Kidney epithelial cell (primary cell): ENCODE results near the gene MTHFSD. TPM values are rescaled to one million over a fixed set of nuclear protein-coding genes. Genes with fewer than 3 reads are reported as not detected.

ENCODE experiments used
- DNase-seq: peaks from one replicate; pipeline ENCODE4 v3.0.0-alpha.2; 2010; ENCODE audit warnings: low read depth
- H3K27me3 ChIP-seq: 2 replicates; pipeline ENCODE4 v1.6.0; 2011; ENCODE audit warnings: low read length; ENCODE audit not compliant: control insufficient read depth, insufficient read depth
- H3K36me3 ChIP-seq: 2 replicates; pipeline ENCODE4 v1.5.1; 2011; ENCODE audit warnings: low read length; ENCODE audit not compliant: control insufficient read depth, insufficient read depth
- H3K4me3 ChIP-seq: 2 replicates; pipeline ENCODE4 v1.5.1; 2011; ENCODE audit warnings: low read depth, mild to moderate bottlenecking, control low read depth, low read length
- CTCF ChIP-seq: IDR thresholded peaks from 2 replicates; pipeline ENCODE4 v1.5.1; 2011; ENCODE audit warnings: mild to moderate bottlenecking, moderate library complexity, low read length, control low read depth, inconsistent platforms; ENCODE audit not compliant: insufficient read depth, poor library complexity, severe bottlenecking
- total RNA-seq: library from RNA; depleted of rRNA; stranded (reverse); fragments of >200 nt; gene quantifications from 2 replicates; pipeline ENCODE4 v1.2.3, GENCODE V29; 2015

Gene MTHFSD
- total RNA-seq, 1 donor from 2014 or later, result 26.1 TPM

GRCh38 chr16:86512301-86512859, 42.7 kb downstream of the MTHFSD start:
- H3K36me3 ChIP-seq, result no peaks in the 10 kb centered on the region

GRCh38 chr16:86511317-86512161, 43.5 kb downstream of the MTHFSD start:
- Histone ChIP-seq H3K27me3 (peaks cover 89% of the 10 kb centered on the region), H3K4me3 (no peak overlapping the region), H3K36me3 (no peaks in the 10 kb centered on the region)
- no peak for TF ChIP-seq CTCF
- no peak for DNase-seq

More at GRCh38 chr16:86512301-86512859, 42.7 kb downstream of the MTHFSD start:
- no peak for TF ChIP-seq CTCF
- Histone ChIP-seq H3K27me3 (peaks cover 89% of the 10 kb centered on the region), H3K4me3 (no peak overlapping the region)
- no peak for DNase-seq

- H3K36me3 ChIP-seq, result no peaks in the 10 kb centered on the region
- H3K27me3 ChIP-seq, result peaks cover 89% of the 10 kb centered on the region
- TF ChIP-seq CTCF, result no peak
- no peak for DNase-seq
- H3K4me3 ChIP-seq, result peak within 1 kb of the TSS; percentile 15
These were observed 44.4 kb downstream of the MTHFSD start, which contains the start of gene FOXF1 for GRCh38 chr16:86510465-86511261. Gene FOXF1, plus strand, starts transcription at chr16:86510527. Its CDS starts 43 bp downstream, at chr16:86510570.

GRCh38 chr16:86509759-86510464, 45.1 kb downstream of the MTHFSD start:
- Histone ChIP-seq H3K27me3 (peaks cover 88% of the 10 kb centered on the region), H3K36me3 (no peaks in the 10 kb centered on the region), H3K4me3 (peak overlapping the region; percentile 15)
- TF ChIP-seq CTCF, result no peak
- no peak for DNase-seq

GRCh38 chr16:86508947-86509758, 45.9 kb downstream of the MTHFSD start:
- no peak for DNase-seq

More at GRCh38 chr16:86508947-86509758, 45.9 kb downstream of the MTHFSD start:
- peaks cover 93% of the 10 kb centered on the region for H3K27me3 ChIP-seq
- TF ChIP-seq CTCF, result no peak
- H3K36me3 ChIP-seq, result no peaks in the 10 kb centered on the region
- H3K4me3 ChIP-seq, result peak overlapping the region; percentile 15
